HG03280 (cell line): Measurements from ENCODE around the gene SC5D.

Experiments
- ATAC-seq: cut with Tn5 transposase; IDR thresholded peaks from one replicate; pipeline ENCODE4 v1.9.1; 2021; ENCODE audit warnings: mild to moderate bottlenecking, moderate library complexity; ENCODE audit not compliant: unreplicated experiment

The SC5D gene

GRCh38 chr11:121292495-121293287 is at the start of gene SC5D:
Gene SC5D (plus strand): TSS chr11:121292771. CDS start chr11:121303376, 10,605 bp downstream.
- peak; percentile 97 for ATAC-seq

GRCh38 chr11:121244884-121245283 is 47.7 kb upstream of the SC5D start:
- ATAC-seq = no peak

GRCh38 chr11:121246021-121246768 is 46.4 kb upstream of the SC5D start:
- no peak for ATAC-seq

GRCh38 chr11:121246769-121247035 is 45.9 kb upstream of the SC5D start:
- ATAC-seq = no peak

- ATAC-seq = no peak
Measured at GRCh38 chr11:121248496-121248895, 44.1 kb upstream of the SC5D start.

- no peak for ATAC-seq
Measured at GRCh38 chr11:121249039-121249663, 43.4 kb upstream of the SC5D start.

- ATAC-seq = no peak
Measured at GRCh38 chr11:121250843-121251242, 41.7 kb upstream of the SC5D start.

- ATAC-seq = no peak
Measured at GRCh38 chr11:121253951-121254350, 38.6 kb upstream of the SC5D start.

- ATAC-seq = no peak
Measured at GRCh38 chr11:121254756-121255155, 37.8 kb upstream of the SC5D start.

GRCh38 chr11:121255473-121256125 is 37.0 kb upstream of the SC5D start:
- ATAC-seq = no peak

GRCh38 chr11:121257289-121257688 is 35.3 kb upstream of the SC5D start:
- ATAC-seq = no peak

- no peak for ATAC-seq
Measured at GRCh38 chr11:121257976-121258375, 34.6 kb upstream of the SC5D start.

GRCh38 chr11:121265586-121265985 is 27.0 kb upstream of the SC5D start:
- ATAC-seq = no peak

- ATAC-seq = no peak
Measured at GRCh38 chr11:121268581-121268980, 24.0 kb upstream of the SC5D start.

GRCh38 chr11:121270001-121270678 is 22.4 kb upstream of the SC5D start:
- ATAC-seq = no peak

GRCh38 chr11:121274332-121274991 is 18.1 kb upstream of the SC5D start:
- ATAC-seq = no peak

GRCh38 chr11:121281698-121282097 is 10.9 kb upstream of the SC5D start:
- no peak for ATAC-seq

GRCh38 chr11:121282386-121282785 is 10.2 kb upstream of the SC5D start:
- no peak for ATAC-seq

GRCh38 chr11:121282886-121283502 is 9.6 kb upstream of the SC5D start:
- peak; percentile 70 for ATAC-seq

GRCh38 chr11:121291319-121291718 is 1.3 kb upstream of the SC5D start:
- no peak for ATAC-seq
